ENCODE results near the gene DNAH1. TPM values are rescaled to one million over a fixed set of nuclear protein-coding genes. Genes with fewer than 3 reads are reported as not detected.

The DNAH1 gene
- total RNA-seq, 1 donor from 2014 or later = 8.2 TPM

DNA sequence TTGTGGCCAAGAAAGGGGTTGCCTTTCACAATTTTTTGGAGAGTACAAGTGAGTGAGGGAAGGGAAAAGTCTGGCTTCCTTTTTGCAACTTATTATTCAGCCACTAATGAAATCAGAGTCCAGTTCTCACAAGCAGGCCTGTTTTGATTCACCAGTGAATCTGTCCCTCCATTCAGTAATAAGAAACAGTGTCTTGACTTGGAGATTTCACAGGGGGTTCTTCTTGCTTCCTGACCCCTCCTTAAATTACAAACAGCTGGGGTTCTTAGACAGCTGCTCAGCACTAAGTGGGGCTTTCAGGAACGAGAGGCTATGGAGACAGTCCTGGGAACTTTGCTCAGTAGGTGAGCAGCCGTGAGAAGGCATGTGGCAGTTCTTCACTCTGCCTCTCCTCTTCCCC lies 104.3 kb downstream of the DNAH1 start:
- H3K4me3 Mint-ChIP-seq = no peak overlapping the region
- no peak overlapping the region for H3K27ac Mint-ChIP-seq
- TF ChIP-seq, protein P1, sequence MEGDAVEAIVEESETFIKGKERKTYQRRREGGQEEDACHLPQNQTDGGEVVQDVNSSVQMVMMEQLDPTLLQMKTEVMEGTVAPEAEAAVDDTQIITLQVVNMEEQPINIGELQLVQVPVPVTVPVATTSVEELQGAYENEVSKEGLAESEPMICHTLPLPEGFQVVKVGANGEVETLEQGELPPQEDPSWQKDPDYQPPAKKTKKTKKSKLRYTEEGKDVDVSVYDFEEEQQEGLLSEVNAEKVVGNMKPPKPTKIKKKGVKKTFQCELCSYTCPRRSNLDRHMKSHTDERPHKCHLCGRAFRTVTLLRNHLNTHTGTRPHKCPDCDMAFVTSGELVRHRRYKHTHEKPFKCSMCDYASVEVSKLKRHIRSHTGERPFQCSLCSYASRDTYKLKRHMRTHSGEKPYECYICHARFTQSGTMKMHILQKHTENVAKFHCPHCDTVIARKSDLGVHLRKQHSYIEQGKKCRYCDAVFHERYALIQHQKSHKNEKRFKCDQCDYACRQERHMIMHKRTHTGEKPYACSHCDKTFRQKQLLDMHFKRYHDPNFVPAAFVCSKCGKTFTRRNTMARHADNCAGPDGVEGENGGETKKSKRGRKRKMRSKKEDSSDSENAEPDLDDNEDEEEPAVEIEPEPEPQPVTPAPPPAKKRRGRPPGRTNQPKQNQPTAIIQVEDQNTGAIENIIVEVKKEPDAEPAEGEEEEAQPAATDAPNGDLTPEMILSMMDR (IDR thresholded peaks at IDR 0.05; ENCODE audit: unreplicated experiment) = no peak
- peaks cover 9% of the 10 kb centered on the region for H3K4me1 Mint-ChIP-seq
- H3K27me3 Mint-ChIP-seq (ENCODE audit: low read depth) = no peaks in the 10 kb centered on the region
- DNase-seq (ENCODE audit: low spot score in 2 of 2, unreplicated experiment in 2 of 2) = no peak
- H3K9me3 Mint-ChIP-seq = no peaks in the 10 kb centered on the region
- no peaks in the 10 kb centered on the region for H3K36me3 Mint-ChIP-seq

DNA sequence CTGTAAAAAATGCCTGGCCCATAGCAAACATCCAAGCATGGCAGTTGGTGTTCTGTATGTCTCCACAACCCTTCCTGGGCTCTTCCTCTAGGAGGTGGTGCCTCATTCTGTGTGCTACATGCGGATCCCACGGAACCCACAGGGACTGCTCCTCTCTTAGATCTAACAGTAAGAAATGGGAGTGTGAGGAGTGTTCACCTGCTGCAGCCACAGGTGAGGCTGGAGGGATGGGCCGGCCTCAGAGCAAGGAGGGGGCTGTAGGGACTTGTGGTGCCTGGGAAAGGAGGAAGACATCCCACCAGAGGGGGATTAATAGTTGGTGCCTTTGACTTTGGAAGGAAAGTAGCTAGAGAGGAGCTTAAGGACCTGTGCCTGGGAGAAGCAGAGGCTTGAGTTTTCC lies 106.5 kb downstream of the DNAH1 start:
- Mint-ChIP-seq H3K27me3 (ENCODE audit: low read depth) (peaks cover 3% of the 10 kb centered on the region), H3K4me1 (peaks cover 9% of the 10 kb centered on the region), H3K27ac (no peak overlapping the region), H3K4me3 (no peak overlapping the region), H3K36me3 (no peaks in the 10 kb centered on the region), H3K9me3 (no peaks in the 10 kb centered on the region)
- no peak for DNase-seq (ENCODE audit: low spot score in 2 of 2, unreplicated experiment in 2 of 2)
- TF ChIP-seq, protein P1 (IDR thresholded peaks at IDR 0.05; ENCODE audit: unreplicated experiment) = no peak

DNA sequence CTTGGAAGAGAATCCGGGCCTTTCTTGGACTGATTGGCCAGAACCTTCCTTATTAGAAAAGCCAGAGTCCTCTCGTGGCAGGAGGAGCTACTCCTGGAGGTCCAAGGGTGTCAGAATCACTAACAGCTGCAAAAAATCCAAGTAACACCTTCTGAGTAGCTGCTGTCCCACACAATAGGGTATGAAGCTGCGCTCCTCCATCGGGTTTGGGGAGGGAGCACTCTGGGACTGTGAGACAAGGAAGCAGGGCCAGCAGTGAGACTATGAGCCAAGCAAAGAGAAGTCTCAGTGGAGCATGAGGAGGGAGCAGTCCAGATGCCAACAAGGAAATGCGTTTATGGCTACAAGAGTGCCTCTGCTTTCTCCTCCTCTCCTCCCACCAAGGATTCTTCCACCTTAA lies 107.1 kb downstream of the DNAH1 start:
- Mint-ChIP-seq H3K27me3 (ENCODE audit: low read depth) (peaks cover 6% of the 10 kb centered on the region), H3K4me1 (peaks cover 9% of the 10 kb centered on the region), H3K9me3 (no peaks in the 10 kb centered on the region), H3K27ac (no peak overlapping the region), H3K4me3 (no peak overlapping the region), H3K36me3 (no peaks in the 10 kb centered on the region)
- TF ChIP-seq, protein P1 (IDR thresholded peaks at IDR 0.05; ENCODE audit: unreplicated experiment) = no peak
- no peak for DNase-seq (ENCODE audit: low spot score in 2 of 2, unreplicated experiment in 2 of 2)

DNA sequence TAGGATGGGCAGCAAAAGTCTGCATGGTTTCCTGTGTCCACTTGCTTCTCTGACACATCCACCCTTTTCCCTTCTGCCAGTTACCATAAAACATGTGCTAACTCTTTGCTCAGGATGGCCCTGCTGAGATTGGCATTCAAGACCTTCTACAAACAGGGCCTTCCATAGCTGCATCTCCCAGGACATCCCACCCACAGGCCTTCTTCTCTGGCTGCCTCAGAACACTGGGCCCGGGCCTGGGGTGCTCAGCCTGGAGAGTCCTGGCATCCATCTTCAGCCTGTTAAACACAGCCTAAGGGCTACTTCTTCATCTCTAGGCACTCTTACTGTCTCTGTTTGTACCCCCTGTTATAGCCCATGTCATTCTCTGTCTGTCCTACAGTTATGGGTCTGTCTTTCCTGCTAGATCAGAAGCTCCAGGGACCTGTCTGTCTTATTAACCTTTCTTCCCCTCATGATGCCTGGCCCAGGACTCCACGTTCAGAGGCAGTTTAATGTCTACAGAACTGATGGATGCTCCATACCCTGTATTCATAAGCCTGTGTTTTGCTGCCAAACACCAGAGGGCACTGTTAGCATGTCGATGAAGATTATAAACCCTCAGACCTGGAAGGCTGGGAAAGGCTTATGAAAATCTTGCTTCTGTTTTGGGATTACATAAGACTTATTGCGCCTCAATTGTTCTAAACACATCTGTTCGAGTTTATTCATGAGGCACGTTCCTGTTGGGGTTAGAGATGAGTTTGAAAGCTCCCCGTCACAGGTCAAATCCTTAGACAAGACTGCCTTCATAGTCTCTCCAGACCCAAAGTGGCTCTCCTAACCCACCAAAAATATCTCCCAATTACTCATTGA lies 112.3 kb downstream of the DNAH1 start:
- Mint-ChIP-seq H3K4me1 (peaks cover 21% of the 10 kb centered on the region), H3K36me3 (no peaks in the 10 kb centered on the region), H3K27me3 (ENCODE audit: low read depth) (peaks cover 6% of the 10 kb centered on the region), H3K4me3 (no peak overlapping the region), H3K9me3 (no peaks in the 10 kb centered on the region), H3K27ac (no peak overlapping the region)
- TF ChIP-seq, protein P1 (IDR thresholded peaks at IDR 0.05; ENCODE audit: unreplicated experiment) = peak; percentile 51
- no peak for DNase-seq (ENCODE audit: low spot score in 2 of 2, unreplicated experiment in 2 of 2)

DNA sequence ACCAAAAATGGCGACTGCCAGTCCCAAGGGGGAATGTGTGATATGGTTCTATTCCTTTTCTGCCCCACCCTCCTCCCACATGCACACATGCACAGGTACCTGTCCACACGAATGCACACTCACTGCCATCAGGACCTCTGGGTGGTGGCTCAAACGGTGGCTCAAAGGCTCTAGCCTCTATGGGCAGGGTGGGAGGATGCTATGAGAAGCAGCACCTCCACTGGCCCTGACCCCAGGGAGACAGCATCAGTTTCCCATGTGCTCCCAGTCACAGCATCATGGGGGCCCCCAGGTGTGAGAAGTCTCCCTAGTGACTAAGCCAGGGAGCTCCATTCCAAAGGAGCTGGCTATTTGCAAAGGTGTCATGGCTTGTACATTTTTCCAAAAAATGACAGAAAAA lies 112.9 kb downstream of the DNAH1 start:
- Mint-ChIP-seq H3K27ac (no peak overlapping the region), H3K9me3 (no peaks in the 10 kb centered on the region), H3K36me3 (no peaks in the 10 kb centered on the region), H3K4me3 (no peak overlapping the region), H3K4me1 (peaks cover 27% of the 10 kb centered on the region), H3K27me3 (ENCODE audit: low read depth) (peaks cover 6% of the 10 kb centered on the region)
- TF ChIP-seq, protein P1 (IDR thresholded peaks at IDR 0.05; ENCODE audit: unreplicated experiment) = no peak
- DNase-seq (ENCODE audit: low spot score in 2 of 2, unreplicated experiment in 2 of 2) = no peak

All from mesothelial cell of epicardium (in vitro differentiated cells).